HepG2 (cell line): ENCODE data around the gene PRR23E. TPM values are rescaled to one million over a fixed set of nuclear protein-coding genes. Genes with fewer than 3 reads are reported as not detected.

Experiments
- ATAC-seq: fragments of 200-7000 bp; cut with Tn5 transposase; 3 replicates; pipeline ENCODE4 v1.9.1; 2020; ENCODE audit warnings: mild to moderate bottlenecking, moderate library complexity
- BruUV-seq: library from RNA; stranded (reverse); fragments of 400-500 nt; replicated peaks from 2 replicates; lab custom pipeline; 2021; lab: Mats Ljungman, UMichigan
- CTCF ChIA-PET: fragments of 300-600 bp; formaldehyde crosslinking; extraction: SDS; loops from one replicate; lab custom pipeline; 2021; ENCODE audit warnings: low total read pairs, inconsistent platforms, low intra/inter-chr PET ratio; lab: Yijun Ruan, JAX
- POLR2A ChIA-PET: fragments of 350-600 bp; sonication (Branson Sonifier 250); formaldehyde crosslinking; loops from one replicate; lab custom pipeline; 2020; ENCODE audit warnings: antibody characterized with exemption, inconsistent platforms; lab: Yijun Ruan, JAX
- DNase-seq: peaks from one replicate; pipeline ENCODE4 v3.0.0-alpha.2; 2015; ENCODE audit warnings: low spot score
- FAIRE-seq: peaks from 3 replicates; lab custom pipeline; 2011; peaks lifted over from hg19 to GRCh38; lab: Jason Lieb, UNC
- H2AFZ ChIP-seq: one replicate; pipeline ENCODE4 v1.6.1; 2011; ENCODE audit warnings: low read length, inconsistent platforms
- H3K27ac ChIP-seq: fragments of 300-600 bp; 3 replicates; pipeline ENCODE4 v1.8.0; 2011; ENCODE audit warnings: mixed run types, mild to moderate bottlenecking, mixed read lengths, low read length, inconsistent platforms; ENCODE audit not compliant: insufficient read depth; ENCODE audit errors: extremely low read length
- H3K27me3 ChIP-seq, 2 experiments: fragments of 200-600 bp in 1 of 2; 2 replicates in 1 of 2; 3 replicates in 1 of 2; pipeline versions ENCODE4 v1.6.0 to v1.8.0; 2011; ENCODE audit warnings: low read length in 2 of 2, mild to moderate bottlenecking in 2 of 2, moderate library complexity in 2 of 2, inconsistent platforms in 1 of 2; ENCODE audit not compliant: insufficient read depth in 2 of 2, control insufficient read depth in 1 of 2
- H3K36me3 ChIP-seq, 2 experiments: fragments of 200-600 bp in 1 of 2; replicated peaks in 1 of 2; 2 replicates in 1 of 2; 3 replicates in 1 of 2; pipeline versions ENCODE4 v1.5.1 to v1.8.0; 2011; ENCODE audit warnings: low read length in 2 of 2, inconsistent platforms in 1 of 2; ENCODE audit not compliant: insufficient read depth in 2 of 2, control insufficient read depth in 1 of 2
- H3K4me1 ChIP-seq: 2 replicates; pipeline ENCODE4 v1.5.1; 2012; ENCODE audit warnings: low read length, inconsistent platforms; ENCODE audit not compliant: insufficient read depth
- H3K4me2 ChIP-seq: 2 replicates; pipeline ENCODE4 v1.6.0; 2011; ENCODE audit warnings: low read depth, low read length, inconsistent platforms
- H3K4me3 ChIP-seq, 3 experiments: fragments of 200-600 bp in 1 of 3; sonication (generic), shearing (Covaris generic) in 1 of 3; replicated peaks in 1 of 3; 2 replicates each; pipeline ENCODE4 v1.5.1; 2011 to 2016; ENCODE audit warnings: low read length in 3 of 3, inconsistent platforms in 2 of 3, low read depth in 2 of 3, mild to moderate bottlenecking in 2 of 3, control low read depth in 1 of 3, mixed read lengths in 1 of 3; ENCODE audit not compliant: insufficient read depth in 1 of 3
- H3K79me2 ChIP-seq: one replicate; pipeline ENCODE4 v1.6.1; 2011; ENCODE audit warnings: low read length, inconsistent platforms; ENCODE audit not compliant: insufficient read depth
- H3K9ac ChIP-seq: 2 replicates; pipeline ENCODE4 v1.6.0; 2011; ENCODE audit warnings: mild to moderate bottlenecking, low read depth, low read length, inconsistent platforms; ENCODE audit not compliant: insufficient read depth
- H3K9me3 ChIP-seq: 2 replicates; pipeline ENCODE4 v1.5.1; 2012; ENCODE audit warnings: mild to moderate bottlenecking, low read length
- H4K20me1 ChIP-seq: 2 replicates; pipeline ENCODE4 v1.6.0; 2011; ENCODE audit warnings: inconsistent platforms, mild to moderate bottlenecking, low read length, moderate library complexity; ENCODE audit not compliant: insufficient read depth
- CREM ChIP-seq, 2 experiments: sonication (generic) in 1 of 2; formaldehyde crosslinking in 1 of 2; IDR thresholded peaks; 2 replicates each; pipeline versions ENCODE4 v1.4.0 to v1.6.1; 2016 to 2020; ENCODE audit warnings: antibody characterized with exemption in 1 of 2, mild to moderate bottlenecking in 1 of 2, missing genetic modification reagents in 1 of 2
- NR2C2 ChIP-seq: sonication (generic); formaldehyde crosslinking; IDR thresholded peaks from 2 replicates; pipeline ENCODE4 v1.4.0; 2020; ENCODE audit warnings: missing genetic modification reagents, mild to moderate bottlenecking, moderate library complexity, borderline replicate concordance
- PLSCR1 ChIP-seq: sonication (generic); formaldehyde crosslinking; IDR thresholded peaks from 2 replicates; pipeline ENCODE4 v1.5.0; 2020; ENCODE audit warnings: missing genetic modification reagents, mild to moderate bottlenecking, borderline replicate concordance
- ZNF639 ChIP-seq: conservative IDR thresholded peaks from 2 replicates; pipeline ENCODE4 v1.6.1; 2018; ENCODE audit warnings: missing genetic modification reagents
- ZNF775 ChIP-seq: sonication (generic); formaldehyde crosslinking; IDR thresholded peaks from 2 replicates; pipeline ENCODE4 v1.4.0; 2020; ENCODE audit warnings: missing genetic modification reagents, mild to moderate bottlenecking, moderate library complexity, borderline replicate concordance
- WGBS: methylation state at CpG from one replicate; pipeline ENCODE4 v1.1.6; 2017; ENCODE audit warnings: low lambda C conversion rate; 5-methylcytosine and 5-hydroxymethylcytosine counted together
- in situ Hi-C: cut with HindIII; loops from 2 replicates; pipeline ENCODE4 v1.10.0; 2017; ENCODE audit warnings: low pct_unique_long_range_greater_than_20kb; ENCODE audit not compliant: extremely low pct_ligation_motif_present
- intact Hi-C: fragments of 100-400 bp; cut with micrococcal nuclease; formaldehyde crosslinking; loops from one replicate; pipeline ENCODE4 v1.10.0; 2022; ENCODE audit not compliant: unreplicated experiment
- polyA plus RNA-seq, 8 experiments: library from polyadenylated mRNA; depleted of rRNA in 3 of 8; stranded (reverse) in 7 of 8; unstranded in 1 of 8; fragments of >200 nt; fragmentation: Illumina TruSeq in 4 of 8; extraction: Trizol in 4 of 8; gene quantifications; 2 replicates each; pipeline versions ENCODE4 v1.2.1 to v1.2.3, GENCODE V29; 2011 to 2016; ENCODE audit warnings: low read depth in 4 of 8, missing spikeins in 1 of 8, mixed read lengths in 1 of 8; ENCODE audit not compliant: insufficient read depth in 1 of 8
- total RNA-seq, 5 experiments: library from RNA; depleted of rRNA; stranded (reverse); fragments of >200 nt; fragmentation: Illumina TruSeq; extraction: Trizol; gene quantifications; 2 replicates each; pipeline ENCODE4 v1.2.3, GENCODE V29; 2016; ENCODE audit warnings: low read depth in 1 of 5

Gene PRR23E
- total and polyA plus RNA-seq, 2 of the 13 experiments (the other 11 are each of a cell fraction or from before 2014, with no cell fraction given): not detected

GRCh38 chr3:127196002-127196401 is 3.1 kb downstream of the PRR23E start:
- BruUV-seq: no TSS peak
- in situ Hi-C loops: no loop called here
- peaks cover 16% of the 10 kb centered on the region for H3K4me1 ChIP-seq
- FAIRE-seq: no peak
- ATAC-seq: no peak
- no peak overlapping the region for H3K27ac ChIP-seq
- H3K36me3 ChIP-seq: no peaks in the 10 kb centered on the region
- TF ChIP-seq NR2C2 (CRISPR knock-in tag): no peak
- no peak for TF ChIP-seq ZNF639 (CRISPR knock-in tag)
- TF ChIP-seq ZNF775 (CRISPR knock-in tag): no peak
- TF ChIP-seq PLSCR1 (CRISPR knock-in tag): no peak
- no peak for TF ChIP-seq CREM (IDR thresholded peaks at IDR 0.05)
- no peak for TF ChIP-seq CREM (CRISPR knock-in tag; IDR thresholded peaks at IDR 0.05)
- no peaks in the 10 kb centered on the region for H3K79me2 ChIP-seq
- H2AFZ ChIP-seq: no peak overlapping the region
- CTCF ChIA-PET: no interaction called here
- WGBS: 50% methylated on average over 2 of the region's 2 CpGs
- peaks cover 0 to 12% of the 10 kb centered on the region in 2 experiments; a peak in 2 of 5 replicates for H3K27me3 ChIP-seq
- peaks cover 13% of the 10 kb centered on the region for H3K9me3 ChIP-seq
- intact Hi-C loops: no loop called here
- H3K9ac ChIP-seq: no peak overlapping the region
- no peaks in the 10 kb centered on the region for H4K20me1 ChIP-seq
- DNase-seq: no peak
- no peak overlapping the region for H3K4me3 ChIP-seq
- H3K4me2 ChIP-seq: no peak overlapping the region
- POLR2A ChIA-PET: no interaction called here
